NK-92 (cell line): Measurements from ENCODE around the gene SEMA3F.

ENCODE experiments used
- DNase-seq: peaks from one replicate; lab custom pipeline; 2025; ENCODE audit not compliant: unreplicated experiment; lab: John Stamatoyannopoulos, UW

The SEMA3F gene

GRCh38 chr3:50169232-50169832 is 14.2 kb downstream of the SEMA3F start:
- DNase-seq = no peak

GRCh38 chr3:50169858-50170257 is 14.7 kb downstream of the SEMA3F start:
- no peak for DNase-seq

GRCh38 chr3:50170689-50171088 is 15.6 kb downstream of the SEMA3F start:
- DNase-seq = no peak

- DNase-seq = no peak
These were observed 16.6 kb downstream of the SEMA3F start for GRCh38 chr3:50171540-50172301.

GRCh38 chr3:50172626-50173220 is 17.6 kb downstream of the SEMA3F start:
- no peak for DNase-seq

GRCh38 chr3:50173685-50174516 is 18.8 kb downstream of the SEMA3F start:
- no peak for DNase-seq

GRCh38 chr3:50174517-50174895 is 19.4 kb downstream of the SEMA3F start:
- no peak for DNase-seq

GRCh38 chr3:50174947-50175524 is 19.9 kb downstream of the SEMA3F start:
- no peak for DNase-seq

GRCh38 chr3:50177346-50177745 is 22.2 kb downstream of the SEMA3F start:
- DNase-seq = no peak

GRCh38 chr3:50179710-50180109 is 24.6 kb downstream of the SEMA3F start:
- no peak for DNase-seq

GRCh38 chr3:50181985-50182384 is 26.9 kb downstream of the SEMA3F start:
- DNase-seq = no peak

GRCh38 chr3:50182533-50183099 is 27.5 kb downstream of the SEMA3F start:
- DNase-seq = no peak

GRCh38 chr3:50183755-50184154 is 28.6 kb downstream of the SEMA3F start:
- DNase-seq = no peak

- no peak for DNase-seq
These were observed 29.3 kb downstream of the SEMA3F start for GRCh38 chr3:50184242-50184978.

- no peak for DNase-seq
These were observed 30.1 kb downstream of the SEMA3F start for GRCh38 chr3:50185230-50185629.

GRCh38 chr3:50186096-50186495 is 31.0 kb downstream of the SEMA3F start:
- DNase-seq = no peak

- no peak for DNase-seq
These were observed 32.6 kb downstream of the SEMA3F start for GRCh38 chr3:50187750-50188149.

- no peak for DNase-seq
These were observed 34.1 kb downstream of the SEMA3F start for GRCh38 chr3:50189274-50189673.

- DNase-seq = no peak
These were observed 34.9 kb downstream of the SEMA3F start for GRCh38 chr3:50189989-50190388.
